Astrocyte (in vitro differentiated cells and primary cell): ENCODE results near the gene MFAP2.

Source experiments
- EZH2 ChIP-seq: IDR thresholded peaks from 2 replicates; pipeline ENCODE4 v1.6.1; 2012; ENCODE audit warnings: mild to moderate bottlenecking, low read length, inconsistent platforms; ENCODE audit not compliant: insufficient read depth
- TF ChIP-seq, protein P1 (sequence below): IDR thresholded peaks from 2 replicates; pipeline ENCODE4 v1.5.1; 2011; ENCODE audit warnings: low read depth, mild to moderate bottlenecking, inconsistent platforms, low read length, moderate library complexity; ENCODE audit not compliant: insufficient read depth

DNA sequence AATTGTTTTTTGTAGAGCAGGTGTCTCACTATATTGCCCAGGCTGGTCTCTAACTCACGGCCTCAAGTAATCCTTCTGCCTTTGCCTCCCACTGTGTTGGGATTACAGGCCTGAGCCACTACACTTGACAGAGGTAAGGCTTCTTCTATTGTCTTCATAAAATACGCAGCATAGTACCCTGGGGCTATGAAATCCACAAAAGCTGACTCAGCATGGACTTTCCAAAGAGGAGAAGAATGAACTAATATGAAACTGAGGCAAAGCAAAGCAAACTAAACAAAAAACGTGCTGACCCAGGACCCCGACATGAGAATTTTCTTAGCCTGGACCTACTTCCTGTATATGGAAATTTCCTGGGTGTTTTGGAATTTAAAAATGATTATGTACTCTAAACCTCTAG is 49.8 kb upstream of the MFAP2 start:
- TF ChIP-seq, protein P1, sequence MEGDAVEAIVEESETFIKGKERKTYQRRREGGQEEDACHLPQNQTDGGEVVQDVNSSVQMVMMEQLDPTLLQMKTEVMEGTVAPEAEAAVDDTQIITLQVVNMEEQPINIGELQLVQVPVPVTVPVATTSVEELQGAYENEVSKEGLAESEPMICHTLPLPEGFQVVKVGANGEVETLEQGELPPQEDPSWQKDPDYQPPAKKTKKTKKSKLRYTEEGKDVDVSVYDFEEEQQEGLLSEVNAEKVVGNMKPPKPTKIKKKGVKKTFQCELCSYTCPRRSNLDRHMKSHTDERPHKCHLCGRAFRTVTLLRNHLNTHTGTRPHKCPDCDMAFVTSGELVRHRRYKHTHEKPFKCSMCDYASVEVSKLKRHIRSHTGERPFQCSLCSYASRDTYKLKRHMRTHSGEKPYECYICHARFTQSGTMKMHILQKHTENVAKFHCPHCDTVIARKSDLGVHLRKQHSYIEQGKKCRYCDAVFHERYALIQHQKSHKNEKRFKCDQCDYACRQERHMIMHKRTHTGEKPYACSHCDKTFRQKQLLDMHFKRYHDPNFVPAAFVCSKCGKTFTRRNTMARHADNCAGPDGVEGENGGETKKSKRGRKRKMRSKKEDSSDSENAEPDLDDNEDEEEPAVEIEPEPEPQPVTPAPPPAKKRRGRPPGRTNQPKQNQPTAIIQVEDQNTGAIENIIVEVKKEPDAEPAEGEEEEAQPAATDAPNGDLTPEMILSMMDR: no peak
- TF ChIP-seq EZH2: no peak
